ENCODE data around the gene CCDC30. TPM values are rescaled to one million over a fixed set of nuclear protein-coding genes. Genes with fewer than 3 reads are reported as not detected.

The CCDC30 gene
- total RNA-seq = 1 to 10 TPM; 1.4 to 2.1 TPM

GRCh38 chr1:42462828-42463763 lies at the start of gene CCDC30:
Gene CCDC30, plus strand, starts transcription at chr1:42463286. Its CDS starts 17,266 bp downstream, at chr1:42480552.
- CTCF ChIA-PET = interaction anchor here (1.4 kb wide), 1 partner anchor 289 kb away, joined by 5 read pairs; no protein-coding TSS in a partner anchor
- H3K27me3 Mint-ChIP-seq (ENCODE audit: low read depth) = no peaks in the 10 kb centered on the region
- H3K4me3 Mint-ChIP-seq = peak within 1 kb of the TSS; percentile 77
- H3K27ac Mint-ChIP-seq = peak within 1 kb of the TSS; percentile 34
- peaks cover 32% of the 10 kb centered on the region for H3K4me1 Mint-ChIP-seq (ENCODE audit: low read depth)
- intact Hi-C loops (cut with micrococcal nuclease) = loop anchor here (2.0 to 10.0 kb wide), 3 partner anchors 220 to 382 kb away; partner anchors contain the start of genes ERMAP, SVBP, YBX1 and ZNF691
- H3K9me3 Mint-ChIP-seq = no peaks in the 10 kb centered on the region
- H3K36me3 Mint-ChIP-seq (ENCODE audit: low read depth) = peaks cover 18% of the 10 kb centered on the region
- peak; percentile 97 for DNase-seq

- intact Hi-C loops (cut with micrococcal nuclease) = no loop called here
- CTCF ChIA-PET = no interaction called here
- Mint-ChIP-seq H3K36me3 (ENCODE audit: low read depth) (no peaks in the 10 kb centered on the region), H3K27me3 (ENCODE audit: low read depth) (no peaks in the 10 kb centered on the region), H3K9me3 (no peaks in the 10 kb centered on the region), H3K27ac (no peak overlapping the region), H3K4me3 (no peak overlapping the region), H3K4me1 (ENCODE audit: low read depth) (no peaks in the 10 kb centered on the region)
- DNase-seq = no peak
Measured at GRCh38 chr1:42414551-42415496, 48.3 kb upstream of the CCDC30 start.

- CTCF ChIA-PET = interaction anchor here (0.5 to 0.6 kb wide), 3 partner anchors 66 to 593 kb away, joined by 3 to 6 read pairs (median 5); no protein-coding TSS in a partner anchor
- intact Hi-C loops (cut with micrococcal nuclease) = no loop called here
- Mint-ChIP-seq H3K27ac (no peak overlapping the region), H3K9me3 (no peaks in the 10 kb centered on the region), H3K4me3 (no peak overlapping the region), H3K27me3 (ENCODE audit: low read depth) (peaks cover 2% of the 10 kb centered on the region), H3K4me1 (ENCODE audit: low read depth) (no peaks in the 10 kb centered on the region), H3K36me3 (ENCODE audit: low read depth) (no peaks in the 10 kb centered on the region)
- no peak for DNase-seq
Measured at GRCh38 chr1:42417166-42417565, 45.9 kb upstream of the CCDC30 start.

- H3K4me3 Mint-ChIP-seq = no peak overlapping the region
- H3K36me3 Mint-ChIP-seq (ENCODE audit: low read depth) = no peaks in the 10 kb centered on the region
- no peaks in the 10 kb centered on the region for H3K9me3 Mint-ChIP-seq
- CTCF ChIA-PET = no interaction called here
- intact Hi-C loops (cut with micrococcal nuclease) = no loop called here
- no peaks in the 10 kb centered on the region for H3K4me1 Mint-ChIP-seq (ENCODE audit: low read depth)
- no peak overlapping the region for H3K27ac Mint-ChIP-seq
- no peak for DNase-seq
- H3K27me3 Mint-ChIP-seq (ENCODE audit: low read depth) = peaks cover 2% of the 10 kb centered on the region
Measured at GRCh38 chr1:42418516-42418915, 44.6 kb upstream of the CCDC30 start.

- Mint-ChIP-seq H3K27me3 (ENCODE audit: low read depth) (peaks cover 2% of the 10 kb centered on the region), H3K27ac (no peak overlapping the region), H3K9me3 (no peaks in the 10 kb centered on the region), H3K4me3 (no peak overlapping the region), H3K4me1 (ENCODE audit: low read depth) (no peaks in the 10 kb centered on the region), H3K36me3 (ENCODE audit: low read depth) (no peaks in the 10 kb centered on the region)
- intact Hi-C loops (cut with micrococcal nuclease) = no loop called here
- CTCF ChIA-PET = interaction anchor here (1.0 kb wide), 1 partner anchor 16 kb away, joined by 3 read pairs; no protein-coding TSS in a partner anchor
- DNase-seq = no peak
Measured at GRCh38 chr1:42419126-42419821, 43.8 kb upstream of the CCDC30 start.

GRCh38 chr1:42420121-42420520 lies 43.0 kb upstream of the CCDC30 start:
- DNase-seq = no peak
- no peaks in the 10 kb centered on the region for H3K9me3 Mint-ChIP-seq
- CTCF ChIA-PET = no interaction called here
- no peak overlapping the region for H3K4me3 Mint-ChIP-seq
- H3K27me3 Mint-ChIP-seq (ENCODE audit: low read depth) = peaks cover 2% of the 10 kb centered on the region
- no peaks in the 10 kb centered on the region for H3K36me3 Mint-ChIP-seq (ENCODE audit: low read depth)
- no peaks in the 10 kb centered on the region for H3K4me1 Mint-ChIP-seq (ENCODE audit: low read depth)
- intact Hi-C loops (cut with micrococcal nuclease) = no loop called here
- no peak overlapping the region for H3K27ac Mint-ChIP-seq

- H3K9me3 Mint-ChIP-seq = no peaks in the 10 kb centered on the region
- H3K36me3 Mint-ChIP-seq (ENCODE audit: low read depth) = no peaks in the 10 kb centered on the region
- DNase-seq = no peak
- no peaks in the 10 kb centered on the region for H3K4me1 Mint-ChIP-seq (ENCODE audit: low read depth)
- no peak overlapping the region for H3K4me3 Mint-ChIP-seq
- intact Hi-C loops (cut with micrococcal nuclease) = no loop called here
- peaks cover 2% of the 10 kb centered on the region for H3K27me3 Mint-ChIP-seq (ENCODE audit: low read depth)
- CTCF ChIA-PET = interaction anchor here (0.6 kb wide), 1 partner anchor 132 kb away, joined by 5 read pairs; no protein-coding TSS in a partner anchor
- H3K27ac Mint-ChIP-seq = no peak overlapping the region
Measured at GRCh38 chr1:42420911-42421585, 42.0 kb upstream of the CCDC30 start.

GRCh38 chr1:42422737-42423136 lies 40.3 kb upstream of the CCDC30 start:
- intact Hi-C loops (cut with micrococcal nuclease) = no loop called here
- DNase-seq = no peak
- Mint-ChIP-seq H3K27me3 (ENCODE audit: low read depth) (peaks cover 2% of the 10 kb centered on the region), H3K36me3 (ENCODE audit: low read depth) (no peaks in the 10 kb centered on the region), H3K9me3 (no peaks in the 10 kb centered on the region), H3K4me3 (no peak overlapping the region), H3K4me1 (ENCODE audit: low read depth) (no peaks in the 10 kb centered on the region), H3K27ac (no peak overlapping the region)
- CTCF ChIA-PET = interaction anchor here (0.7 kb wide), 1 partner anchor 249 kb away, joined by 3 read pairs; no protein-coding TSS in a partner anchor

GRCh38 chr1:42423681-42424080 lies 39.4 kb upstream of the CCDC30 start:
- Mint-ChIP-seq H3K27ac (no peak overlapping the region), H3K4me3 (no peak overlapping the region), H3K36me3 (ENCODE audit: low read depth) (no peaks in the 10 kb centered on the region), H3K4me1 (ENCODE audit: low read depth) (no peaks in the 10 kb centered on the region), H3K27me3 (ENCODE audit: low read depth) (peaks cover 2% of the 10 kb centered on the region), H3K9me3 (no peaks in the 10 kb centered on the region)
- intact Hi-C loops (cut with micrococcal nuclease) = no loop called here
- no peak for DNase-seq
- CTCF ChIA-PET = no interaction called here

GRCh38 chr1:42424201-42424600 lies 38.9 kb upstream of the CCDC30 start:
- Mint-ChIP-seq H3K27ac (no peak overlapping the region), H3K4me3 (no peak overlapping the region), H3K36me3 (ENCODE audit: low read depth) (no peaks in the 10 kb centered on the region), H3K4me1 (ENCODE audit: low read depth) (no peaks in the 10 kb centered on the region), H3K9me3 (no peaks in the 10 kb centered on the region), H3K27me3 (ENCODE audit: low read depth) (peaks cover 2% of the 10 kb centered on the region)
- intact Hi-C loops (cut with micrococcal nuclease) = no loop called here
- CTCF ChIA-PET = no interaction called here
- DNase-seq = no peak

- no peak for DNase-seq
- Mint-ChIP-seq H3K4me1 (ENCODE audit: low read depth) (no peaks in the 10 kb centered on the region), H3K9me3 (no peaks in the 10 kb centered on the region), H3K4me3 (no peak overlapping the region), H3K27ac (no peak overlapping the region), H3K36me3 (ENCODE audit: low read depth) (no peaks in the 10 kb centered on the region), H3K27me3 (ENCODE audit: low read depth) (no peaks in the 10 kb centered on the region)
- intact Hi-C loops (cut with micrococcal nuclease) = no loop called here
- CTCF ChIA-PET = interaction anchor here (0.6 kb wide), 1 partner anchor 54 kb away, joined by 3 read pairs; no protein-coding TSS in a partner anchor
Measured at GRCh38 chr1:42427240-42427639, 35.8 kb upstream of the CCDC30 start.
